Bladder microvascular endothelial cell (primary cell): ENCODE data around the gene FAU. TPM values are rescaled to one million over a fixed set of nuclear protein-coding genes. Genes with fewer than 3 reads are reported as not detected.

Source experiments
- total RNA-seq: library from RNA; depleted of rRNA; stranded (reverse); fragments of >200 nt; gene quantifications from 2 replicates; pipeline ENCODE4 v1.2.3, GENCODE V29; 2014

Gene FAU
- total RNA-seq: 268 and 409 TPM in 2 replicates

GRCh38 chr11:65121865-65122696 lies at the start of gene FAU, which contains the start of gene MRPL49:
FAU (minus strand) TSS chr11:65122134; CDS start chr11:65121813, 321 bp downstream.
MRPL49 (plus strand) TSS chr11:65122321; CDS start chr11:65122347, 26 bp downstream.

GRCh38 chr11:65170058-65170534 lies 48.2 kb upstream of the FAU start, which contains the start of gene SPDYC:
SPDYC (plus strand) TSS chr11:65170233; CDS start chr11:65171358, 1,125 bp downstream.

DNA sequence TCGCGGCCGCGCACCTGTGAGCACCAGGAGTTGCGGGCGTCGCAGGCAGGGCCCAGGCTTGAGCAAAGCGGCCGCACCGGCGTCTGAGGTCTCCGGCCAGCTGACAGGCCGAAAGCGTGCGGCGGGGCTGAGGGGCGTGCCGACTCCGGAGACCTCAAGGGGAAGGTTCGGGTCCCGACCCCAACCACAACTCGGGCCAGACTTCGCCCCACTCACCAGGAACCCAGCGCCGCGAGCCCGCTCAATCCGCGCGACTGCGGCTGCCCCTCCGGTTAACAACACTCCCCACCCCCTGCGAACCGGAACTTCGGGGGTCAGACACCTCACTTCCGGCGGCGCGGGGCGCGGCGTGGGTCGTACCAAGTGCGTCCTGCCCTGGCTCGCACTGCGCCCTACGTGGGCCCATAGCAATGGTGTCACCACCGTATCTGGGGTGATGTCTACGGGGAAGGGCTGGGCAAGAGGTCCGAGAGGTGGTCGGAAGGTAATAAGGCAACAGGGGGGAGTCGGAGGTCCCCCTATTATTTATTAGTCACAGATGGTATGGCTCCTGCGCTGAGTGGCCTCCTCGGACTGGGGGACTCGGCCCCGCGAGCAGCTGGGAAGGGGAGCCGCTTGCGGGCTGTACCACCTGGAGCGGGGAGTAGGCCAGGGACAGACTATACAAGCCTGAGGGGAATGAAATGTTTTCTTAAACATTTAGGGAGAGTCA lies 12.5 kb upstream of the FAU start, which contains the start of gene SYVN1:
TSS of gene SYVN1 (minus strand) at position 280 of the 712 bp plus-strand sequence. CDS start 918 bp downstream, outside the sequence.

GRCh38 chr11:65117206-65118096 lies 4.5 kb downstream of the FAU start, which contains the start of gene ZNHIT2:
ZNHIT2 (minus strand) TSS chr11:65117701; CDS start chr11:65117653, 48 bp downstream.

DNA sequence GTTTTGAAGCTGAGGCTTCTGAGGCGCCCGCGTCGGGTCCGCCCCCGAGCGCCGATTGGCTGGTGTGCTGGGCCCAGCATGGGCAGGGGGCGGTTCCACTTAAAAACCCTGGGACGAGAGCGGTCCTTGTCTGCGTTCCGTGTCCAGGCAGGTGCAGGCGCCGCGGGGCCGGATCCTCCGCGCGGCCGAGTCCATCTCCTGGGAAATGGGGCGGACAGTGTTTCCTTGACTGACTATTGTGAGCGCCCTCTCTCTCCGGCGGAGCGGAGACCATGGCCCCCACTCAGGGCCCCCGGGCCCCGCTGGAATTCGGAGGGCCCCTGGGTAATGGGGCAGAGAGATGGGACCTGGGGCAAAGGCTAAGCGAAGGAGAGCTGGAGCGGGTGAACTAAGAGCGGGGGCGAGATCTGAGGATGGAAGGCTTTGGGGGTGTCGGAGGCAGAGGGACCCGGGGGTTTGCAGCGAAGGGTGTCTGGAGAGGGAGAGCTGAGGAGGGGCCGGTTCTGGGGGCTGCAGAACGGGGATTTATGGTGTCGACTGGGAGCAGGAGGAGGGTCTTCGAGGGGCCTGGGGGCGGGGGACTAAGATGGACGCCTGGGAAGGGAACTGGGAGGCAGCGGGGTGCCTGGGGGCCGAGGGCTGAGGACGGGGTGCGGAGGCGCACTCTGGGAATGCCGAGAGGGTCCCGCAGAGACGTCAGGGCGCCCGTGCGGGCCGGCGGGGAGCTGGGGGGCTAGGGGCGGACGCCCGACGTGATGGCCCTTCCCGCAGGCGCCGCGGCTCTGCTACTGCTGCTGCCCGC lies 10.0 kb downstream of the FAU start, which contains the start of gene TM7SF2:
TSS of gene TM7SF2 (plus strand) at position 129 of the 802 bp plus-strand sequence. CDS start at position 273, 144 bp downstream.

DNA sequence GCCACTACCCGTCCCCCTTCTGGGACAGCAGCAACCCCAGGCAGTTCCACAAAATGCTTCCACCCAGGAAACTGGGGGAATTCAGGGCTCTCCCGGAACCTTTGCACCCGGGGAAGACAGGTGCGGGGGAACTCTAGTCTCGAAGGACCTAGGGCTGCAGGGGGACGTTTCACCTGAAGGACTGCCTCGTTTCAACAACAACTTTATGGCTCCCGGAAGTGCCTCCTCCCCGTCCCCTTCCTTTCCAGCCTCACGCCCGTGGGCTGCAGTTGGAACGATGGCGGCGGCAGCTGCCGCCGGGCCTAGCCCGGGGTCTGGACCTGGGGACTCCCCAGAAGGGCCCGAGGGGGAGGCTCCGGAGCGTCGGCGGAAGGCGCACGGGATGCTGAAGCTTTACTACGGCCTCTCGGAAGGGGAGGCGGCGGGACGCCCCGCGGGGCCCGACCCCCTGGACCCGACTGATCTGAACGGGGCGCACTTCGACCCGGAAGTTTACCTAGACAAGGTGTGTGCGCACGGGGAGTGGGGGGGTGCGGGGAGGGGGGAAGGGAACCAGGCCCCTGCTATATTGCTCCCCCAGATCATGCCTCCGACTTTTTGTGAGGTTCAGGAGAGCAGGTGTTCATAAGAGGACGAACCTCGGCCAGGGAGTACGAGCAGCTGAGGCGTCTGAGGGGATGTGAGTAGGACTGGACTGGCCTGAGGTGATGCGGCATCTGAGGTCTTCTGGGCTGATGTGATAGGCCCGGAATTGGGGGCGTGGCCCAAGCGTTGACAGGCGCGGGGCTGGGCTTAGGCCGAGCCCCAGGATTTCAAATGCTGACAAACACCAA lies 25.7 kb downstream of the FAU start, which contains the start of gene VPS51:
TSS of gene VPS51 (plus strand) at position 241 of the 833 bp plus-strand sequence. CDS start at position 278, 37 bp downstream.

GRCh38 chr11:65083834-65084597 lies 37.9 kb downstream of the FAU start, which contains the start of the genes CDCA5 and ZFPL1:
CDCA5 (minus strand) TSS chr11:65084040; CDS start chr11:65083978, 62 bp downstream.
ZFPL1 (plus strand) TSS chr11:65084222; CDS start chr11:65084699, 477 bp downstream.

Other genes starting within 250 kb of the FAU start
- 43.5 and 108 TPM in 2 replicates for gene EHD1, start 243.5 kb downstream of the FAU start, total RNA-seq
- 7.0 and 13.4 TPM in 2 replicates for gene ATG2A, start 204.9 kb downstream of the FAU start, total RNA-seq
- 7.6 and 13.6 TPM in 2 replicates for gene PPP2R5B, start 197.4 kb downstream of the FAU start, total RNA-seq
- gene GPHA2, start 186.2 kb downstream of the FAU start, total RNA-seq: not detected in 2 replicates
- not detected in 2 replicates for gene MAJIN, start 150.0 kb downstream of the FAU start, total RNA-seq
- gene BATF2, start 125.2 kb downstream of the FAU start, total RNA-seq: 0.31 and 0.32 TPM in 2 replicates
- gene ARL2, start 108.0 kb downstream of the FAU start, total RNA-seq: 120 and 126 TPM in 2 replicates
- gene SNX15, start 94.7 kb downstream of the FAU start, total RNA-seq: 8.1 and 10.4 TPM in 2 replicates
- gene SAC3D1, start 80.9 kb downstream of the FAU start, total RNA-seq: 8.4 and 9.8 TPM in 2 replicates
- gene NAALADL1, start 63.6 kb downstream of the FAU start, total RNA-seq: 8.1 and 8.8 TPM in 2 replicates
- gene CDCA5, start 38.1 kb downstream of the FAU start, total RNA-seq: 8.1 and 8.6 TPM in 2 replicates
- 23.0 and 30.5 TPM in 2 replicates for gene ZFPL1, start 37.9 kb downstream of the FAU start, total RNA-seq
- gene VPS51, start 25.9 kb downstream of the FAU start, total RNA-seq: 199 and 268 TPM in 2 replicates
- gene TM7SF2, start 10.3 kb downstream of the FAU start, total RNA-seq: 8.7 and 16.1 TPM in 2 replicates
- gene ZNHIT2, start 4.4 kb downstream of the FAU start, total RNA-seq: 3.6 and 5.5 TPM in 2 replicates
- 34.5 and 50.3 TPM in 2 replicates for gene MRPL49, start 187 bp upstream of the FAU start, total RNA-seq
- gene SYVN1, start 12.4 kb upstream of the FAU start, total RNA-seq: 7.3 and 32.0 TPM in 2 replicates
- gene SPDYC, start 48.1 kb upstream of the FAU start, total RNA-seq: not detected in 2 replicates
- gene CAPN1, start 59.8 kb upstream of the FAU start, total RNA-seq: 86.8 and 101 TPM in 2 replicates
- gene POLA2, start 139.8 kb upstream of the FAU start, total RNA-seq: 6.2 and 7.7 TPM in 2 replicates
- gene CDC42EP2, start 192.7 kb upstream of the FAU start, total RNA-seq: 7.1 and 8.7 TPM in 2 replicates
- gene DPF2, start 211.7 kb upstream of the FAU start, total RNA-seq: 22.0 and 32.5 TPM in 2 replicates
- gene TIGD3, start 232.6 kb upstream of the FAU start, total RNA-seq: under 0.01 and 0.13 TPM in 2 replicates